OCI-LY7 (cell line): ENCODE measurements around the gene FUT3.

Experiments
- EZH2phosphoT487 ChIP-seq: fragments of 200-600 bp; sonication (generic); IDR thresholded peaks from 2 replicates; pipeline ENCODE4 v1.6.1; 2018; ENCODE audit warnings: low read depth, borderline replicate concordance, mild to moderate bottlenecking, mixed run types, antibody characterized with exemption, low read length, moderate library complexity, mixed read lengths
- TF ChIP-seq, protein P1 (sequence below): fragments of 200-600 bp; sonication (generic); conservative IDR thresholded peaks from 2 replicates; pipeline ENCODE4 v1.5.1; 2014; ENCODE audit warnings: mild to moderate bottlenecking, antibody characterized with exemption, low read length, moderate library complexity, mixed read lengths

DNA sequence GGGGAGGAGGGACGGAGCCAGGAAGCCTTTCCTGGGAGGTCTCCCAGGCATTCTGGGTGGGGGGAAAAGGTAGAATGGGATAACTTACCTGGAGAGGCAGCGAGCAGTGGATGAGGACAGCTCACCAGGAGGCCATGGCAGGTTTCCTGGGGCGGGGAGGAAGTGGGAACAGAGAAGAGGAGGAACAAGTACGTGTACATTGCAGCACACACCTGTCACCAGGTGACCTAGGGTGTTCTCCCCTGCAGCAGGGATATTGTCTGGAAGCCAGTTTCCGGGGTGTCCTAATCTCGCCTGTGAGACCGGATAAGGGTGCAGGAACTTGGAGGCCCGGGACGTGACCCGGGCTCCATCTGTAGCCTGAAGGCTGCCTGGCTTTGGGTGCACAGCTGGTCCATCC is at the start of gene FUT3:
- TF ChIP-seq, protein P1, sequence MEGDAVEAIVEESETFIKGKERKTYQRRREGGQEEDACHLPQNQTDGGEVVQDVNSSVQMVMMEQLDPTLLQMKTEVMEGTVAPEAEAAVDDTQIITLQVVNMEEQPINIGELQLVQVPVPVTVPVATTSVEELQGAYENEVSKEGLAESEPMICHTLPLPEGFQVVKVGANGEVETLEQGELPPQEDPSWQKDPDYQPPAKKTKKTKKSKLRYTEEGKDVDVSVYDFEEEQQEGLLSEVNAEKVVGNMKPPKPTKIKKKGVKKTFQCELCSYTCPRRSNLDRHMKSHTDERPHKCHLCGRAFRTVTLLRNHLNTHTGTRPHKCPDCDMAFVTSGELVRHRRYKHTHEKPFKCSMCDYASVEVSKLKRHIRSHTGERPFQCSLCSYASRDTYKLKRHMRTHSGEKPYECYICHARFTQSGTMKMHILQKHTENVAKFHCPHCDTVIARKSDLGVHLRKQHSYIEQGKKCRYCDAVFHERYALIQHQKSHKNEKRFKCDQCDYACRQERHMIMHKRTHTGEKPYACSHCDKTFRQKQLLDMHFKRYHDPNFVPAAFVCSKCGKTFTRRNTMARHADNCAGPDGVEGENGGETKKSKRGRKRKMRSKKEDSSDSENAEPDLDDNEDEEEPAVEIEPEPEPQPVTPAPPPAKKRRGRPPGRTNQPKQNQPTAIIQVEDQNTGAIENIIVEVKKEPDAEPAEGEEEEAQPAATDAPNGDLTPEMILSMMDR: no peak
- no peak for TF ChIP-seq EZH2phosphoT487
